Fibroblast of villous mesenchyme (primary cell): ENCODE data around the gene C1QL1. TPM values are rescaled to one million over a fixed set of nuclear protein-coding genes. Genes with fewer than 3 reads are reported as not detected.

Experiments
- DNase-seq: peaks from one replicate; pipeline ENCODE4 v3.0.0-alpha.2; 2010; ENCODE audit warnings: low read depth
- H3K4me3 ChIP-seq: 2 replicates; pipeline ENCODE4 v1.5.1; 2011; ENCODE audit warnings: low read depth, mild to moderate bottlenecking, low read length
- small RNA-seq: library from RNA; depleted of rRNA; stranded (forward); fragments of <200 nt; gene quantifications from one replicate; pipeline ENCODE3, GENCODE V24; 2012
- total RNA-seq: library from RNA; depleted of rRNA; stranded (reverse); fragments of >200 nt; gene quantifications from 2 replicates; pipeline ENCODE4 v1.2.3, GENCODE V29; 2012
- TF ChIP-seq, protein P1 (sequence below): IDR thresholded peaks from 2 replicates; pipeline ENCODE4 v1.5.1; 2012; ENCODE audit warnings: low read depth, mild to moderate bottlenecking, low read length; ENCODE audit not compliant: insufficient read depth

C1QL1 gene
- total RNA-seq, 1 donor: 0.43 TPM

DNA sequence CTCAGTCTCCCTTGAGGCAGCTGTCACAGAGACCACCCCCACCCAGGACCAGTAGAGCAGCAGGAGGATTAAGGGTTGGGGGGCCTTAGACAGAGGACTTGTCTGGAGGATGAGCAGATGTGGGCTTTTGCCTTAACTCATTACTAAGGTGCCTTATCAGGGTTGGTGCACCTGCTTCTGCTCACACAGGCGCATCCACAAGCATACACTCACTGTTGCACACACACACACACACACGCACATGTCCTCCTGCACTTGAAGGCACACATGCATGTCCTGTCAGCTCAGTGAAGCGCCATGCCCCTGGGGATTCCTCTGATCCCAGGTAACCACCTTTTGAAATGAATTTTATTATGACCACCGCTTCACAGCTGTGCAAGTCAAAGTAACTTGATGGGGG is 54.0 kb downstream of the C1QL1 start:
- H3K4me3 ChIP-seq: no peak overlapping the region
- DNase-seq: no peak
- TF ChIP-seq, protein P1, sequence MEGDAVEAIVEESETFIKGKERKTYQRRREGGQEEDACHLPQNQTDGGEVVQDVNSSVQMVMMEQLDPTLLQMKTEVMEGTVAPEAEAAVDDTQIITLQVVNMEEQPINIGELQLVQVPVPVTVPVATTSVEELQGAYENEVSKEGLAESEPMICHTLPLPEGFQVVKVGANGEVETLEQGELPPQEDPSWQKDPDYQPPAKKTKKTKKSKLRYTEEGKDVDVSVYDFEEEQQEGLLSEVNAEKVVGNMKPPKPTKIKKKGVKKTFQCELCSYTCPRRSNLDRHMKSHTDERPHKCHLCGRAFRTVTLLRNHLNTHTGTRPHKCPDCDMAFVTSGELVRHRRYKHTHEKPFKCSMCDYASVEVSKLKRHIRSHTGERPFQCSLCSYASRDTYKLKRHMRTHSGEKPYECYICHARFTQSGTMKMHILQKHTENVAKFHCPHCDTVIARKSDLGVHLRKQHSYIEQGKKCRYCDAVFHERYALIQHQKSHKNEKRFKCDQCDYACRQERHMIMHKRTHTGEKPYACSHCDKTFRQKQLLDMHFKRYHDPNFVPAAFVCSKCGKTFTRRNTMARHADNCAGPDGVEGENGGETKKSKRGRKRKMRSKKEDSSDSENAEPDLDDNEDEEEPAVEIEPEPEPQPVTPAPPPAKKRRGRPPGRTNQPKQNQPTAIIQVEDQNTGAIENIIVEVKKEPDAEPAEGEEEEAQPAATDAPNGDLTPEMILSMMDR: no peak

DNA sequence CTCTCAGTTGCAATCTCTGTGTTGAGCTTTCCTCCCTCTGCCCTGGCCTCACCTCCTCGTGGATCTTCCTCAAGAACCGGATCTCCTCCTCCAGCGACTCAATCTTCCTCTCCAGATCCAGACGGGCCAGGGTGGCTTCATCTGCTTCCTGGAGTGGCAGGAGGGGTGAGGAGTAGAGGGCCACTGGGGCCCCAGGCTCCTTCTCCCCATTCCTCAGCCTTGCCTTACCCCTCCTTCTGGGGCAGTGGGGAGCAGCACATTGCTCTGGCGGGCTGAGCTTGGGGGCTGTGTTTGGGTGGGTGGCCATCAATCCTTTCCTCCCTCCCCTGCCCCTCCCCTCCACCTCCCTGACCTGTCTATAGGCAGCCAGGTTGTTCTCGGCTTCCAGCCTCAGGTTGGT is 54.4 kb downstream of the C1QL1 start:
- no peak for DNase-seq
- TF ChIP-seq, protein P1: no peak
- H3K4me3 ChIP-seq: no peak overlapping the region

DNA sequence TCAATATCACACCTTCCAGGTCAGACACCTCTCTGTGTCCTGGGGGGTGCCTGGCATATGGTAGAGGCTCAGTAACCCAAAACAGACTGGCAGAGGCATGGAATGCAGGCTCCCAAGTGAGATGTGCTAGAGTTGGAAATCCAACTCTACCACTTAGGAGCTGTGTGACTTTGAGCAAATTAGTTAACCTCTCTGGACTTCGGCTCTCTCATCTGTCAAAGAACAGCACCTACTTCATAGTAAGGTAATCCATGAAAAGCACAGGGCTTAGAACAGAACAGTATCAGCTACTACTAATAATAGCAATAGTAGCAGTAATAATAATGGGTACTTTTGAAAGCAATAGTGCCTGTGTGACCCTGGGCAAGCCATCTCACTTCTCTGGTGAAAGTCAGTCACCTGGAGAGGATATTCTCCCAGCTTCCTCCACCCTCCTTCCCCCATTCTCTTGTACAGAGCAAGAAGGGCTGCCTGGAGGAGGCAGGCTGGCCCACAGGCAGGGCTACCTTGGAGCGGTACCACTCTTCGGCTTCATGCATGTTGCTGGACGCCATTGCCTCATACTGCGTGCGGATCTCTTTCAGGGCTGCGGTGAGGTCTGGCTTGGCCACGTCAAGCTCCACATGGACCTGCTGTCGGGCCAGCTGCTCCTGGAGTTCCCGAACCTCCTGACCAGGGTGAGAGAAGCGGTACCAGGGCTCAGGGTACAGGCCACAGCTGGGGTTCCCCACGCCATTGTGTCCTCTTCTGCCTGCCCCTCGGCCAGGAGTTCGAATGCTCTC is 55.1 kb downstream of the C1QL1 start:
- no peak for DNase-seq

DNA sequence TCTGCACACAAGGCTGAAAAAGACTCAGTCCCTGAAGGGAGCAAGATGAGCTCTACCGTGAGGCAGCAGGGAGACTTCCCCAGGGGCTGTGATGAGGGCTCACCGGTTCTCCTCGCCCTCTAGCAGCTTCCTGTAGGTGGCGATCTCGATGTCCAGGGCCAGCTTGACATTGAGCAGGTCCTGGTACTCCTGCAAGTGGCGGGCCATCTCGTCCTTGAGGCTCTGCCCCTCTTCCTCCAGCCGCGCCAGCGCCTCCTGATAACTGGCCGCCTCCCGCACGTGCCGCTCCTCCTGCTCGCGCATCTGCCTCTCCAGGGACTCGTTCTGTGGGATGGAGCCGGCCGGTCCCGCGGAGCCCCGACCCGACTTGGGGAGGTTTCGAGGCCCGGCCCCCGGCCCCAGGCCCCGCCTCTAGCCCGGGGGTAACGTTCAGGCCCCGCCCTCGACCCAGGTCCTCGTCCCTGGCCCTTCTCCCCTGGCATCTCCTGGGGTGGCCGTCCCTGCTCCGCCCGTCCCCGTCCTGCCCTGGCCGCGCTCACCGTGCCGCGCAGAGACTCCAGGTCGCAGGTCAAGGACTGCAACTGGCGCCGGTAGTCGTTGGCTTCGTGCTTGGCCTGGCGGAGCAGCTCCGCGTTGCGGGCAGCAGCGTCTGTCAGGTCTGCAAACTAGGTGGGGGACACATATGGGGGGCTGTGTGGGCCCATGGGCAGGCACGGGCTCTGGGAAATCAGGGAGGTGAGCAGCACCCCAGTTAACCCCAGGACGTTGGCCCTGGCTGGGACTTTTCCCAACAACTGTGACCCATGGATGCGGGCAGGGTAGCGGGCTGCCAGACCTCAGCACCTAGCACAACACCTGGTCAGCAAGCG is 56.7 kb downstream of the C1QL1 start:
- DNase-seq: peak; percentile 61
- peak overlapping the region; percentile 31 for H3K4me3 ChIP-seq
- TF ChIP-seq, protein P1: peak; percentile 64

More for the DNA sequence above, 55.1 kb downstream of the C1QL1 start:
- H3K4me3 ChIP-seq: no peak overlapping the region
- TF ChIP-seq, protein P1: no peak

DNA sequence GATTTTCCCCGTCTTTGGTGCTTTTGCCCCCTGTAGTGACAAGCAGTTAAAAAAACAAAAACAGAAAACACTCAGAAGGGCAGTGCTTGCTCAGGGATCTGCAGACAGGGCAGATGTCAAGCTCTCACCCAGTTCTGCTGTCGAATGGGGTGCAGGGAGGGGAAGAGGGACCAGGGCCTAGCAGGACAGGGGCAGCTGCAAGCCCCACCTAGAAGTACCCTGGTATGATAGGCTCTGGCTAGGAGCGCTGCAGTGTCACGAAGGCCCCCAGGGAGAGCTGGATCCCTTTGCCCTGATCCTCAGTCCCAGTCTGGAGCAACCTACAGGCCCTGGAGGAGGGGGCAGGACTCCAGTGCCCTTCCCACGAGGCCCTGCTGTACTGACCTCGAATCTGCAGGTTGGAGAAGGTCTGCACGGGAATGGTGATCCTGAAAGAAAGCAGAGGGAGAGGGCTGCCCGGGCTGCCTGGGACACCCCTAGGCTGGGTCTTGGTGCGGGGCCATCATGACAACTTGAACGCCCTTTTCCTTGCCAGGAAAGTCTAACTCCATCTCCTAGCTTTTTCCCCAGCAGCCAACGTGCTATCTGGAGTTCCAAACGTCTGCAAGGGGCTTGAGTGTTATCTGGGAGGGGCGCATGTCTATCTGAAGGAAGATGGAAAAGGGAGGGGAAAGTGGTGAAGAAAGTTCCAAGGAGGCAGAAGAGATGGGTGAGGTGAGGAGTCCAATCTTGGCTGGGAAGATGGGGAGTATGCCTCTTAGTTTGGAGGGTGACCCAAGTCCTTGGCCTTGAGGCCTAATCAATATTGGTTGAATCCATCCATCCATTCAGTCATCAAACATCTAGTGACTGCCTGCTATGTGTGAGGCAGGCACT is 57.6 kb downstream of the C1QL1 start:
- TF ChIP-seq, protein P1: no peak
- no peak for DNase-seq
- no peak overlapping the region for H3K4me3 ChIP-seq

Small RNA genes lying within 50 kb of the gene (small RNA-seq; reads per million reads assigned to genes)
- gene AC015936.2 (not detected), gene MIR6783 (0.85 reads per million)

Other genes with a start within 250 kb of the C1QL1 start
- 0.32 and 0.43 TPM in 2 replicates for gene ADAM11, start 209.3 kb downstream of the C1QL1 start, total RNA-seq
- gene GJC1, start 138.0 kb downstream of the C1QL1 start, total RNA-seq: 30.2 and 40.6 TPM in 2 replicates
- not detected in 2 replicates for gene HIGD1B, start 120.4 kb downstream of the C1QL1 start, total RNA-seq
- gene EFTUD2, start 68.9 kb downstream of the C1QL1 start, total RNA-seq: 75.6 and 83.8 TPM in 2 replicates
- 0.86 and 1.9 TPM in 2 replicates for gene GFAP, start 52.8 kb downstream of the C1QL1 start, total RNA-seq
- 3.9 and 5.2 TPM in 2 replicates for gene KIF18B, start 20.5 kb downstream of the C1QL1 start, total RNA-seq
- 46.7 and 52.2 TPM in 2 replicates for gene DCAKD, start 83.3 kb upstream of the C1QL1 start, total RNA-seq
- gene NMT1, start 93.0 kb upstream of the C1QL1 start, total RNA-seq: 67.0 and 78.2 TPM in 2 replicates
- 41.9 and 62.6 TPM in 2 replicates for gene PLCD3, start 164.2 kb upstream of the C1QL1 start, total RNA-seq
- gene ACBD4, start 167.4 kb upstream of the C1QL1 start, total RNA-seq: 6.1 and 6.9 TPM in 2 replicates
- gene HEXIM1, start 180.2 kb upstream of the C1QL1 start, total RNA-seq: 8.4 and 11.7 TPM in 2 replicates
- 6.1 and 6.9 TPM in 2 replicates for gene HEXIM2, start 193.6 kb upstream of the C1QL1 start, total RNA-seq